WI38 (cell line): ENCODE results near the gene CIAPIN1.

Experiments
- H3K4me3 ChIP-seq: 2 replicates; pipeline ENCODE4 v1.5.1; 2011; ENCODE audit warnings: low read depth, mild to moderate bottlenecking, control low read depth, low read length
- TF ChIP-seq, protein P1 (sequence below): IDR thresholded peaks from 2 replicates; pipeline ENCODE4 v1.5.1; 2012; ENCODE audit warnings: low read depth, mild to moderate bottlenecking, control low read depth, low read length

Gene CIAPIN1

DNA sequence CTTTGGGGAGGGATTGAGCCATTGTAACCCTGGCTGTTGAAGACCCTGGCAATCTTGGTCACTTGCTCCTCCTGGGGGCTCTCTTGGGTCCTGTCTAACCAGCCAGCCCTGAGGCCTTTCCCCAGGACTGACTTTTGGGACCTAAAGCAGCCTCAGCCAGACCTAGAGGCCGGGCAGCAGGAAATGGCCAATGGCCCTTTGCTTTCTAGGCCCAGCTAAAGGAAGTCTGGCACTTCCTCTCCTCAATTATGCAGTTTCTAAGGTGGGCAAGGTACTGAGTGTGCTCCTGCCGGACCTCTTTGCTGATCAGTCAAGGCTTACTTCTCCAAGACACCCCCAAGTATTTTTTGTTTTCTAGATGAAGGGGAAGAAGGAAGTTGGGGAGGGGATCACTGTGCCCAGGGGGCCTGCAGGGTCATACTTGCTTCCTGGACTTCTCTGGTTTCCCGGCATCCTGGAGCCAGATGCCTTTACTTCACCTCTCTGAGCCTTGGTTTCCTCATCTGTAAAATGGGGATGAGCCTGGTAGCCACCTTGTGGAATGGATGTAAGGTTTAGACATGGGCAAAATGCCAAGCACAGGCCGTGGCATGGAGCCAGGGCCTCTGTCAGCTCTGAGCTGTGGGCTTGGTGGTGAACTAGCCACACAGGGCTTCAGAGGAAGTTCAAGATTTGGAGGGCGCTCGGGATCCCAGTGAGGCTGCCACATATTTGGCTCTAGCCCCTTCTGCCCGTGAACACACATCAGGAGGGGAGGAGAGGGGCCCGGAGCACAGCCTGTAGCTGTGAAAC lies 66.3 kb downstream of the CIAPIN1 start:
- no peak overlapping the region for H3K4me3 ChIP-seq
- TF ChIP-seq, protein P1, sequence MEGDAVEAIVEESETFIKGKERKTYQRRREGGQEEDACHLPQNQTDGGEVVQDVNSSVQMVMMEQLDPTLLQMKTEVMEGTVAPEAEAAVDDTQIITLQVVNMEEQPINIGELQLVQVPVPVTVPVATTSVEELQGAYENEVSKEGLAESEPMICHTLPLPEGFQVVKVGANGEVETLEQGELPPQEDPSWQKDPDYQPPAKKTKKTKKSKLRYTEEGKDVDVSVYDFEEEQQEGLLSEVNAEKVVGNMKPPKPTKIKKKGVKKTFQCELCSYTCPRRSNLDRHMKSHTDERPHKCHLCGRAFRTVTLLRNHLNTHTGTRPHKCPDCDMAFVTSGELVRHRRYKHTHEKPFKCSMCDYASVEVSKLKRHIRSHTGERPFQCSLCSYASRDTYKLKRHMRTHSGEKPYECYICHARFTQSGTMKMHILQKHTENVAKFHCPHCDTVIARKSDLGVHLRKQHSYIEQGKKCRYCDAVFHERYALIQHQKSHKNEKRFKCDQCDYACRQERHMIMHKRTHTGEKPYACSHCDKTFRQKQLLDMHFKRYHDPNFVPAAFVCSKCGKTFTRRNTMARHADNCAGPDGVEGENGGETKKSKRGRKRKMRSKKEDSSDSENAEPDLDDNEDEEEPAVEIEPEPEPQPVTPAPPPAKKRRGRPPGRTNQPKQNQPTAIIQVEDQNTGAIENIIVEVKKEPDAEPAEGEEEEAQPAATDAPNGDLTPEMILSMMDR: no peak

DNA sequence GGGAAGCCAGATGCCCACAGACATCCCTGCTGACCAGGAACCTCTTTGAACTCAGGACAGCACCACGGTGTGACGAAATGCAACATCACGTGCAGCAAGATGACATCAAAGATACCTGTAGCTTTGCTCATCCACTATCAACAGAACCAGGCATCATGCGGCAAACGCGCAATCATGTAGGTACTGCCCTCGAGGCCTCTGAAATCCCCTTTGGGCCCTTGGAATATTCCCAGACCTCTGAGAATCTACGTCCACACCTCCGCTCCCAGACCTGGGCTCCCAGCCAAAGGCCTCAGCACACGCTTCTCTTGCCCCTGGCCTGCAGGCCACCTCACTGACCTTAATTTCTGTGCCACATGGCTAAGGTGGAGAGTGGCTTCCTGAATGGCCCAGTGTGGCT lies 67.6 kb downstream of the CIAPIN1 start:
- H3K4me3 ChIP-seq: no peak overlapping the region
- TF ChIP-seq, protein P1: no peak
